ENCODE data around the gene GPR84.

DNA sequence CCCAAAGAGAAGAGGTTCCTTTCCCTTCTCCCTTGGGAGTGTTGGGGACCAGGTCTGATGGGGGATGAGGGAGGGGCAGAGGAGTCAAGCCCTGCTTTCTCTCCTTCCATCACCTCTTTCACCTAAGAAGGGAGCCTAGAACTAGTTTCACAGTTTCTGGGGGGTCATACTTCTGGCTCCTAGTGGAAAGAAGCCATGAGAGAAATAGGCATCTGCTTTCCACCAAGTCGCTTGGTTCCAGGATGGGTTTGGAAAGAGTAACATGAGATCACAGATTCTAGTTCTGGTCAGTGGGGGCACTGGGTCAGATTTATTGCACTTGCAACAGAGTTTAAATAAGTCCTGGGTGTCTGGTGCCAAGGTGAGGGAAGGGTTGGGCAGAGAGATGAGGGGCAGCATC lies 30.7 kb upstream of the GPR84 start:
- no peak for TF ChIP-seq EZH2 (IDR thresholded peaks at IDR 0.05; ENCODE audit: insufficient read depth, low read length)
- TF ChIP-seq, protein P1, sequence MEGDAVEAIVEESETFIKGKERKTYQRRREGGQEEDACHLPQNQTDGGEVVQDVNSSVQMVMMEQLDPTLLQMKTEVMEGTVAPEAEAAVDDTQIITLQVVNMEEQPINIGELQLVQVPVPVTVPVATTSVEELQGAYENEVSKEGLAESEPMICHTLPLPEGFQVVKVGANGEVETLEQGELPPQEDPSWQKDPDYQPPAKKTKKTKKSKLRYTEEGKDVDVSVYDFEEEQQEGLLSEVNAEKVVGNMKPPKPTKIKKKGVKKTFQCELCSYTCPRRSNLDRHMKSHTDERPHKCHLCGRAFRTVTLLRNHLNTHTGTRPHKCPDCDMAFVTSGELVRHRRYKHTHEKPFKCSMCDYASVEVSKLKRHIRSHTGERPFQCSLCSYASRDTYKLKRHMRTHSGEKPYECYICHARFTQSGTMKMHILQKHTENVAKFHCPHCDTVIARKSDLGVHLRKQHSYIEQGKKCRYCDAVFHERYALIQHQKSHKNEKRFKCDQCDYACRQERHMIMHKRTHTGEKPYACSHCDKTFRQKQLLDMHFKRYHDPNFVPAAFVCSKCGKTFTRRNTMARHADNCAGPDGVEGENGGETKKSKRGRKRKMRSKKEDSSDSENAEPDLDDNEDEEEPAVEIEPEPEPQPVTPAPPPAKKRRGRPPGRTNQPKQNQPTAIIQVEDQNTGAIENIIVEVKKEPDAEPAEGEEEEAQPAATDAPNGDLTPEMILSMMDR (IDR thresholded peaks at IDR 0.05; ENCODE audit: insufficient read depth, low read depth, low read length), result no peak
